Parathyroid adenoma (tissue), 2 donors: ENCODE results near the gene FAM177B.

Experiments used
- H2AFZ ChIP-seq: fragments of 300-600 bp; sonication (generic); one replicate; pipeline ENCODE4 v1.7.0; 2017; ENCODE audit warnings: antibody characterized with exemption, mild to moderate bottlenecking
- H3K27ac ChIP-seq: fragments of 300-600 bp; sonication (generic); one replicate; pipeline ENCODE4 v1.7.0; 2017
- H3K27me3 ChIP-seq: fragments of 300-600 bp; sonication (generic); one replicate; pipeline ENCODE4 v1.7.0; 2017; ENCODE audit warnings: low read length; ENCODE audit not compliant: control insufficient read depth, insufficient read depth
- H3K36me3 ChIP-seq: fragments of 300-600 bp; sonication (generic); one replicate; pipeline ENCODE4 v1.7.0; 2017; ENCODE audit warnings: low read length; ENCODE audit not compliant: control insufficient read depth, insufficient read depth
- H3K4me1 ChIP-seq: fragments of 300-600 bp; sonication (generic); one replicate; pipeline ENCODE4 v1.7.0; 2017; ENCODE audit warnings: control low read depth
- H3K4me2 ChIP-seq: fragments of 300-600 bp; sonication (generic); one replicate; pipeline ENCODE4 v1.7.0; 2017; ENCODE audit warnings: low read length
- H3K4me3 ChIP-seq: fragments of 300-600 bp; sonication (generic); one replicate; pipeline ENCODE4 v1.7.0; 2017; ENCODE audit warnings: low read depth, low read length
- H3K79me2 ChIP-seq: fragments of 300-600 bp; sonication (generic); one replicate; pipeline ENCODE4 v1.7.0; 2017; ENCODE audit warnings: control low read depth
- H3K9ac ChIP-seq: fragments of 300-600 bp; sonication (generic); one replicate; pipeline ENCODE4 v1.7.0; 2017; ENCODE audit warnings: mild to moderate bottlenecking
- H3K9me3 ChIP-seq: fragments of 300-600 bp; sonication (generic); one replicate; pipeline ENCODE4 v1.7.0; 2017; ENCODE audit warnings: low read length; ENCODE audit not compliant: control insufficient read depth
- CTCF ChIP-seq: fragments of 300-600 bp; sonication (generic); IDR thresholded peaks from one replicate; pipeline ENCODE4 v1.7.0; 2017; ENCODE audit warnings: antibody characterized with exemption, mild to moderate bottlenecking
- donor health status: primary hyperparathyroidism.

FAM177B gene

GRCh38 chr1:222769971-222770620, 33.1 kb downstream of the FAM177B start:
- no peaks in the 10 kb centered on the region for H3K27me3 ChIP-seq
- H2AFZ ChIP-seq: no peak overlapping the region
- H3K4me3 ChIP-seq: no peak overlapping the region
- no peak overlapping the region for H3K4me2 ChIP-seq
- no peak overlapping the region for H3K27ac ChIP-seq
- no peak for TF ChIP-seq CTCF
- no peaks in the 10 kb centered on the region for H3K36me3 ChIP-seq
- H3K79me2 ChIP-seq: no peaks in the 10 kb centered on the region
- H3K4me1 ChIP-seq: no peaks in the 10 kb centered on the region
- H3K9ac ChIP-seq: no peak overlapping the region
- H3K9me3 ChIP-seq: no peaks in the 10 kb centered on the region

- H3K4me2 ChIP-seq: no peak overlapping the region
- H3K27ac ChIP-seq: no peak overlapping the region
- H2AFZ ChIP-seq: no peak overlapping the region
- no peak for TF ChIP-seq CTCF
- no peaks in the 10 kb centered on the region for H3K36me3 ChIP-seq
- H3K9ac ChIP-seq: no peak overlapping the region
- no peaks in the 10 kb centered on the region for H3K9me3 ChIP-seq
- no peaks in the 10 kb centered on the region for H3K79me2 ChIP-seq
- H3K27me3 ChIP-seq: no peaks in the 10 kb centered on the region
- no peaks in the 10 kb centered on the region for H3K4me1 ChIP-seq
- H3K4me3 ChIP-seq: no peak overlapping the region
These were observed 36.0 kb downstream of the FAM177B start for GRCh38 chr1:222772996-222773379.

- H3K27me3 ChIP-seq: no peaks in the 10 kb centered on the region
- H3K4me1 ChIP-seq: no peaks in the 10 kb centered on the region
- H3K9ac ChIP-seq: no peak overlapping the region
- H2AFZ ChIP-seq: no peak overlapping the region
- H3K4me3 ChIP-seq: no peak overlapping the region
- H3K9me3 ChIP-seq: no peaks in the 10 kb centered on the region
- H3K27ac ChIP-seq: no peak overlapping the region
- no peaks in the 10 kb centered on the region for H3K36me3 ChIP-seq
- no peaks in the 10 kb centered on the region for H3K79me2 ChIP-seq
- H3K4me2 ChIP-seq: no peak overlapping the region
- TF ChIP-seq CTCF: no peak
These were observed 40.5 kb downstream of the FAM177B start for GRCh38 chr1:222777463-222777862.

GRCh38 chr1:222777977-222778376, 41.0 kb downstream of the FAM177B start:
- H3K27ac ChIP-seq: no peak overlapping the region
- no peak for TF ChIP-seq CTCF
- no peak overlapping the region for H3K4me3 ChIP-seq
- H3K79me2 ChIP-seq: no peaks in the 10 kb centered on the region
- no peak overlapping the region for H3K4me2 ChIP-seq
- H3K27me3 ChIP-seq: no peaks in the 10 kb centered on the region
- no peaks in the 10 kb centered on the region for H3K9me3 ChIP-seq
- no peaks in the 10 kb centered on the region for H3K4me1 ChIP-seq
- H3K36me3 ChIP-seq: no peaks in the 10 kb centered on the region
- H3K9ac ChIP-seq: no peak overlapping the region
- H2AFZ ChIP-seq: no peak overlapping the region

- H3K9me3 ChIP-seq: no peaks in the 10 kb centered on the region
- no peak overlapping the region for H3K9ac ChIP-seq
- no peak overlapping the region for H3K4me3 ChIP-seq
- no peaks in the 10 kb centered on the region for H3K27me3 ChIP-seq
- H3K36me3 ChIP-seq: no peaks in the 10 kb centered on the region
- H3K27ac ChIP-seq: no peak overlapping the region
- TF ChIP-seq CTCF: no peak
- no peaks in the 10 kb centered on the region for H3K79me2 ChIP-seq
- no peaks in the 10 kb centered on the region for H3K4me1 ChIP-seq
- no peak overlapping the region for H3K4me2 ChIP-seq
- H2AFZ ChIP-seq: no peak overlapping the region
These were observed 44.2 kb downstream of the FAM177B start for GRCh38 chr1:222781251-222781650.
